ENCODE data around the gene NUCB1. TPM values are rescaled to one million over a fixed set of nuclear protein-coding genes. Genes with fewer than 3 reads are reported as not detected.
A peak's percentile ranks its signal among the peaks of the same experiment; 100 is the strongest.

Gene NUCB1
- total RNA-seq, 1 experiment from 2014 or later: 125 TPM

DNA sequence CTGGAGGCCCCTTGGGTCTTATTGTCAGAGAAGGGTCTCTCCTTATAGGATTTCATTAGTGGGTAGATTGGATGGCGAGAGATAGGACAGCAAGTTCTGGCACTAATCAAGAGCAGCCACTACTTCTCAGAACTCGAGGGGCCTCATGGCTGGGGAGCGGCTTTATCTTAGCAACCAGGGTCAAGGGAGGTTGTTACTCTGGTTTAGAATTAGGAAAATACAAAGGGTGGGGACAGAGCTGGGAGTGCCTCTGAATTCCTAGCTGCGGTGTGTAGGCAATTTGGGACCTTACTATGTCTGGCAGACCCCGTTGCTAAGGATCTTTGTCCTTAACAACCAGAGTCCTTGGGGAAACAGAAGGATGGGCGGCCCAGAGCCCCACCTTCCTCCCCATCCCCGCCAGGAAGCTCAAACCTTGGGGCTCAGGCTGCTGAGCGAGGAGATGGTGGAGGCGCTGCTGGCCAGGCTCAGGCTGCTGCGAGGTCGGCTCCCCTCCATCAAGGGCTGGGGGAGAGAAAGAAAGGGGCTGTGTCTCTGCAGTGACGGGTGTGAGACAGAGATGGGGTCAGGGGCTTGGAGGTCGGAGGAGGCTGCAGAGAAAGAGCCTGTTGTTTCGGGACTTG, 32.9 kb upstream of the NUCB1 start:
- Histone ChIP-seq H2BK12ac (ENCODE audit: insufficient read length, low read depth, low read length) (no peak overlapping the region), H2AK5ac (ENCODE audit: insufficient read length, low read length) (no peak overlapping the region), H4K8ac (replicated peaks; ENCODE audit: insufficient read length, low read depth, low read length) (no peak overlapping the region), H2BK5ac (ENCODE audit: insufficient read length, low read length) (no peak overlapping the region), H3K27ac (ENCODE audit: insufficient read length, low read depth, low read length) (no peak overlapping the region), H2BK15ac (ENCODE audit: low read depth, low read length) (no peak overlapping the region), H3K18ac (ENCODE audit: insufficient read length, low read depth, low read length) (peak overlapping the region; percentile 30), H3K4me2 (ENCODE audit: insufficient read depth, insufficient read length, low read length) (no peak overlapping the region), H4K20me1 (ENCODE audit: control insufficient read depth, insufficient read depth, insufficient read length) (no peaks in the 10 kb centered on the region), H3K79me2 (ENCODE audit: insufficient read depth, low read length) (no peaks in the 10 kb centered on the region), H4K5ac (ENCODE audit: insufficient read length, low read depth, low read length) (no peak overlapping the region), H2BK120ac (ENCODE audit: low read depth, low read length, poor library complexity, severe bottlenecking) (no peak overlapping the region), H3K56ac (ENCODE audit: insufficient read length, low read depth, low read length) (no peak overlapping the region), H3K79me1 (ENCODE audit: insufficient read depth, low read depth, low read length, poor library complexity, severe bottlenecking) (no peaks in the 10 kb centered on the region), H3K4ac (ENCODE audit: low read depth, low read length) (no peak overlapping the region), H2BK20ac (ENCODE audit: low read depth, low read length, poor library complexity, severe bottlenecking) (no peak overlapping the region), H3K23me2 (ENCODE audit: insufficient read length, low read depth, low read length, poor library complexity, severe bottlenecking) (peaks cover 2% of the 10 kb centered on the region), H3K14ac (ENCODE audit: insufficient read depth, low read length) (peak overlapping the region; percentile 63; the same call in 1 of the 2 replicates), H3K4me1 (ENCODE audit: insufficient read depth, low read length) (peaks cover 3% of the 10 kb centered on the region; the same call in 1 of the 2 replicates), H3T11ph (ENCODE audit: low read length) (no peak overlapping the region), H3K27me3 (ENCODE audit: insufficient read depth, low read length) (no peaks in the 10 kb centered on the region), H3K9me3 (ENCODE audit: control insufficient read depth, low read depth, low read length) (no peaks in the 10 kb centered on the region), H4K91ac (ENCODE audit: insufficient read length, low read depth, low read length) (no peak overlapping the region), H3K9ac (ENCODE audit: extremely low read depth, insufficient read length, low read length) (no peak overlapping the region), H3K23ac (ENCODE audit: insufficient read length, low read depth, low read length) (no peak overlapping the region), H2AFZ (ENCODE audit: low read length) (no peak overlapping the region)
- Mint-ChIP-seq H3K9me3 (no peaks in the 10 kb centered on the region), H3K4me3 (no peak overlapping the region; a peak in 1 of 5 replicates), H3K4me1 (peaks cover 14 to 26% of the 10 kb centered on the region in 2 experiments), H3K27me3 (ENCODE audit: low read depth) (no peaks in the 10 kb centered on the region), H3K27ac (peak overlapping the region in 1 of 3 experiments; percentile 14; a peak in 1 of 7 replicates), H3K36me3 (ENCODE audit: insufficient read depth in 1 of 3, low read depth in 3 of 3) (peaks cover 0 to 25% (median 6%) of the 10 kb centered on the region in 3 experiments; a peak in 6 of 7 replicates)
- DNase-seq: no peak
- WGBS (ENCODE audit: extremely low coverage, insufficient read length, low lambda C conversion rate): no CpG with 5 or more reads among the region's 14 CpGs
- TF ChIP-seq CTCF (conservative IDR thresholded peaks at IDR 0.05): no peak

Data from H9 (cell line).